ENCODE data around the gene COG6.

COG6 gene

GRCh38 chr13:39776439-39776838, 121.0 kb downstream of the COG6 start:
- DNase-seq = no peak

DNA sequence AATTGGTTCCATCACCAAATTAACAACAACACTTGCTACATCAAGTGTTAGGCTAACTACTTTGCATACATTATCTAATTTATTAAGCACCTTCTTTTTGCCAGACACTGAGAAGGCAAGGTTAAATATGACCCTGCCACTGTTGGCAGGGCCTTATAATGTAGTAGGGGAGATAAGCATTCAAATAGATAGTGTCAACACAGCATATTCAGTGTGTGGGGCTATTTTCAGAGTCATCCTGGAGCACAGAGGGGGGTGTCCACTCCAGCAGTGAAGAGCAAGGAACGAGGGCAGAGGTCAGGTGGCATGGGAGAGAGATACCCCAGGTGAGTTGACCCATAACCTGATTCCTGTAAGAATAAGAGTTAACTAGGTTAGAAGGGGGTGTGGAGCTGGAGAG, 121.6 kb downstream of the COG6 start:
- no peak for DNase-seq

- DNase-seq = peak; percentile 66
Observed at GRCh38 chr13:39777527-39778061, 122.1 kb downstream of the COG6 start.

- DNase-seq = peak; percentile 52
Observed at GRCh38 chr13:39779337-39780265, 124.1 kb downstream of the COG6 start.

DNA sequence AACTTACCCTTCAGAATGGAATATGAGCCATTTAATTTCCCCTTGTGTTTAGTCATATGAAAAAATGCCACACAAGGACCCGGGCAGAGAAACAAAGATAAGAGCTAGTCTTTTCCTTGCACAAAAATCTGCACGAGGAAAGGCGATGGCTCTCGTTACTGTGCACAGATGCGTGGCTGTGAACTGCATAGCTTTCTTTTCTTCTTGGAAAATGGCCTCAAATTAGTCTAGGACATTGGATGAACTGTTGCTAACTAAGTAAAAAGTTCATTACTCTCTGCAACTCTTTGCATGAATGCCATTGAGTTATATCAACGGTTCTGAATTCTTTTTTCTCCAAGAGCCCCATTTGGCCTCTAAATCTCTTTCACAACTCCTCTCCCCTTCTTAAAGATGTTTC, 125.2 kb downstream of the COG6 start:
- DNase-seq = no peak

- no peak for DNase-seq
Observed at GRCh38 chr13:39781381-39781780, 125.9 kb downstream of the COG6 start.

DNA sequence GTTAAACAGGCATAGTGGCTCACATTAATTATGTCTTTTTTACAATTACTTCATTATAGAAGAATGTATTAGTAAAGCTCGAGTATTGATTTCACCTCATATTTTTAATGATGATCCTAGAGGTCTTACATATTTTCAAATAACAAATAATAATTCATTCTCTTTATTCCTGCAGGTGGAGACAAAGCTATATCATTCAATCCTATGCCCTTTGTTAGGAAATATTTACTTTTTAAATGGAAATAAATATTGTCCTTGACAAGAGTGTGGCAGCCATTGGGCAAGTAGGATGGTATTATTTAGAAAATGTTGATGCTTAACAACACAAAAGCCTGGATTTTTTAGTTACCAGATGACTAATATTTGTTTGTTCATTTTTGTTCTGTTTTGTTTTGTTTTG, 127.6 kb downstream of the COG6 start:
- DNase-seq = no peak

GRCh38 chr13:39784347-39784746, 128.9 kb downstream of the COG6 start:
- DNase-seq = no peak

DNA sequence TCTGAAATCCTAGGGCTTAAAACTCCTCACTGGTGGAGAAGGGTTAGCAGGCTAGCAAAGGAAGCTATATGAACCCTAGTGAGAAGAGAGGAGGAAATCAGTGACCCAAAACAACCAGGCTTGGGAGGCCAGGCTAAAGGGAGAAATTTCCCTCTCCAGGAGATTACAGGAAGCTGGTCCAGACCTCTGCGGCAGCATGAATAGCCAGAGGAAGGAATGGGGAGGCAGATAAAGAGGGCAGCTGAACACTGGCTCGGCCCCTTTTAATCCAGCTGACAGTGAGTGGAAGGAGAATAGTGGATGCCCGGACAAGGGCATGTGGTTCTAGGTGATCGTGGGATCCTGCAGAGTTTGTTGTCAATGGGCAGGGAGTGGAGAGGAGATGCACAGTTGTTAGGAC, 130.6 kb downstream of the COG6 start:
- DNase-seq = no peak

GRCh38 chr13:39787086-39787487, 131.6 kb downstream of the COG6 start:
- DNase-seq = no peak

GRCh38 chr13:39788102-39788501, 132.6 kb downstream of the COG6 start:
- DNase-seq = no peak

GRCh38 chr13:39789451-39789850, 134.0 kb downstream of the COG6 start:
- no peak for DNase-seq
